ENCODE results near the gene AARSD1.
A peak's percentile ranks its signal among the peaks of the same experiment; 100 is the strongest.
"Not testable (repeated sequence)": the region's sequence is repeated elsewhere in the genome, so short reads cannot be mapped to it uniquely, and the experiment has no call there.

The AARSD1 gene

DNA sequence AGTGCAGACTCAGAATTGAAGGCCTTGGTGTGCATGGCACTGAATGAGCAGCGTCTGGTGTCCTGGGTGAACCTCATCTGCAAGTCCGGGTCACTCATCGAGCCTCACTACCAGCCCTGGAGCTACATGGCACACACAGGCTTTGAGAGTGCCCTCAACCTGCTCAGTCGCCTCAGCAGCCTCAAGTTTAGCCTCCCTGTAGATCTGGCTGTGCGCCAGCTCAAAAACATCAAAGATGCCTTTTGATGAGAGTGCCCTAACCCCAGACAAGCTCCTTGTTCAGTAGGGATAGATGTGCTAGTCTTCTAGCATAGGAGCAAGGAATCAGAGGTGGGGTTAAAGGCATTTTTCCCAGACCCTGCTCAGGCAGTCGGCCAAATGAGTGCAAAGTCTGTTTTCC lies 27.2 kb upstream of the AARSD1 start:
- H3K4me1 Mint-ChIP-seq, result no peaks in the 10 kb centered on the region

DNA sequence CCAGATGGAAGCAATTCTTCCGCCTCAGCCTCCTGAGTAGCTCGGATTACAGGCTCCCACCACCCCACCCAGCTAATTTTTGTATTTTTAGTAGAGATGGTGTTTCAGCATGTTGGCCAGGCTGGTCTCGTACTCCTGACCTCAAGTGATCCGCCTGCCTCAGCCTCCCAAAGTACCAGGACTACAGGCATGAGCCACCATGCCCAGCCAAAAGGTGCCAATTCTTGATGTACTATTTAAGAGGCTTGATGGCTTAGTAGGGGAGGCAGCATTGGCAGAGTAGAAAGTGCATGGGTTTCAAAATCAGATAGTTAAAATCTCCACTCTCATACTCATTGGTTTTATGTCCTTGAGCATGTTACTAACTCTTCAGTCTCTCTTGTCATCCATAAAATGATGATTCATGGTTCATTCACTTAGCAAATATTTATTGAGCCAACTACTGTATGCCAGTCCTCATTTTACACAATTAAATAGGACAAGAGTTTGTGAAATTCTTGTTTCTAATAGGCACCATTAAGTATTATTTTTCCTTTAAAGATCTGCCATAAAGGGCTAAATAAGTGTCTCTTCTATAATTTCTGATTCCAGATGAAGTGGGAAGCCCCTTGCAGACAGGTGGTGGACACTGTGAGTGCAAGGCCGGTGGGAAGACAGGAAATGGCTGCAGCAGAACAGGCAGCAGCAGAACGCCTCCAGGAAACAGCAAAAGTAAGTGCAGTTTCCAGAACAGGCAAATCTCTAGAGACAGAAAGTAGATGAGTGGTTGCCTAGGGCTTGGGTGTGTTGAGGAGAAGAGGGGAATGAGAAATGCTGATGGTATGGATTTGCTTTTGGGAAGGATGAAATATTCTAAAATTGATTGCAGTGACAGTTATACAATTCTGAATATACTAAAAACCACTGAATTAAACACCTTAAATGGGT lies 25.7 kb upstream of the AARSD1 start:
- Mint-ChIP-seq H3K4me1 (peaks cover 10% of the 10 kb centered on the region), H3K27me3 (no peaks in the 10 kb centered on the region), H3K36me3 (peaks cover 19% of the 10 kb centered on the region), H3K4me3 (no peak overlapping the region), H3K27ac (peak overlapping the region; percentile 23), H3K9me3 (no peaks in the 10 kb centered on the region)

More for the DNA sequence above, 27.2 kb upstream of the AARSD1 start:
- H3K36me3 Mint-ChIP-seq, result peaks cover 17% of the 10 kb centered on the region
- no peaks in the 10 kb centered on the region for H3K9me3 Mint-ChIP-seq
- no peaks in the 10 kb centered on the region for H3K27me3 Mint-ChIP-seq
- no peak overlapping the region for H3K4me3 Mint-ChIP-seq
- no peak overlapping the region for H3K27ac Mint-ChIP-seq

DNA sequence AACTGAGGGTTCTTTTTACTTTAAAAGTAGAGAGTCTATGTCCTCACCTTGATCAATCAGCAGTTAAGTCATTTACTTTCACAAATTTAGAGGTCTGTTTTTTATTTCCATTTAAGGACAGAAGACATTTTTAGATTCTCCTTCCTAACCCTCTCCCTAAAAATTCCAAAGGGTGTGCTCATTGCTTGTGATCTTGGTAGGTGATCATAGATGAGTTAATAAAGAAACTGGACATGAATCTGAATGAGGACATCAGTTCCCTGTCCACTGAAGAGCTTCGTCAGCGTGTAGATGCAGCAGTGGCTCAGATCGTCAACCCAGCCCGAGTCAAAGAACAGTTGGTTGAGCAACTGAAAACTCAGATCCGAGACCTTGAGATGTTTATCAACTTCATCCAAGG lies 24.9 kb upstream of the AARSD1 start:
- H3K27me3 Mint-ChIP-seq, result no peaks in the 10 kb centered on the region
- H3K27ac Mint-ChIP-seq, result no peak overlapping the region
- H3K4me1 Mint-ChIP-seq, result peaks cover 13% of the 10 kb centered on the region
- H3K9me3 Mint-ChIP-seq, result no peaks in the 10 kb centered on the region
- H3K36me3 Mint-ChIP-seq, result peaks cover 19% of the 10 kb centered on the region
- H3K4me3 Mint-ChIP-seq, result no peak overlapping the region

DNA sequence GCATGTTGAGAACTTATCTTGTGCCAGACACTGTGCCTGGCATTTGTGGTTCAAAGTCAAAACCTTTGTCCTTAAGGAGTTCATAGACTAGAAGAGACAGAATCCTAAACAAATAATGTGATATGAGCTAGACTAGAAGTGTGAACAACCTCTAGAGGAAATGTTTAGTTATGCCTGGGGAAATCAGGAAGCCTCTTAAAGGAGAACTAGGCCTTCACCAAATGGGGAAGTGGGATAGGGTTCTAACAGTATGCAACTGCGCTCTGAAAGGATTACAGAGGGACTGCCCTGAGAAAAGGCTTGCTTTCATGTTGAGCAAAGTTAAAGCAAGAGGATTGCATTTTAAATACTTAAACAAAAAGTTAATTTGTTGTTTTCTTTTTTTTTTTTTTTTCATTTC lies 21.0 kb upstream of the AARSD1 start:
- Mint-ChIP-seq H3K9me3 (no peaks in the 10 kb centered on the region), H3K27ac (no peak overlapping the region), H3K36me3 (peaks cover 17% of the 10 kb centered on the region), H3K27me3 (no peaks in the 10 kb centered on the region), H3K4me1 (peaks cover 34% of the 10 kb centered on the region), H3K4me3 (no peak overlapping the region)

DNA sequence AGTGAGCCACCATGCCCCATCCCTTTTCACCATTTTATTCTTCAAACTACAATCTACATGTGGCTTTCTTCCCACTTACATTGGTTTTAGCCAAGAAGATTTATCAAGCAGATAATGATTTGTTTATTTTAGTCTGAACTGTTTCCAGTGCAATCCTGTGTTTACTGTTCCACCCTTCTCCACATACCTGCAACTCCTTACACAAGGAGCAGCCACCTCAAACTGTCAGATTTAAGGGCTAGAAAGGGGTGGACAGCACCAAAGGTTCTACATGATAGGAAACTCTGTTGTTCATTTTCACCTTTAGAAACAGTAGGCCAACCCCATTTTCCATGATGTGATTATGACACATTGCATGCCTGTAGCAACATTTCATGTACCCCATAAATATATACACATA lies 18.0 kb upstream of the AARSD1 start:
- Mint-ChIP-seq H3K4me3 (peak overlapping the region; percentile 96), H3K36me3 (peaks cover 8% of the 10 kb centered on the region), H3K9me3 (no peaks in the 10 kb centered on the region), H3K4me1 (peaks cover 44% of the 10 kb centered on the region), H3K27ac (peak overlapping the region; percentile 68), H3K27me3 (no peaks in the 10 kb centered on the region)

DNA sequence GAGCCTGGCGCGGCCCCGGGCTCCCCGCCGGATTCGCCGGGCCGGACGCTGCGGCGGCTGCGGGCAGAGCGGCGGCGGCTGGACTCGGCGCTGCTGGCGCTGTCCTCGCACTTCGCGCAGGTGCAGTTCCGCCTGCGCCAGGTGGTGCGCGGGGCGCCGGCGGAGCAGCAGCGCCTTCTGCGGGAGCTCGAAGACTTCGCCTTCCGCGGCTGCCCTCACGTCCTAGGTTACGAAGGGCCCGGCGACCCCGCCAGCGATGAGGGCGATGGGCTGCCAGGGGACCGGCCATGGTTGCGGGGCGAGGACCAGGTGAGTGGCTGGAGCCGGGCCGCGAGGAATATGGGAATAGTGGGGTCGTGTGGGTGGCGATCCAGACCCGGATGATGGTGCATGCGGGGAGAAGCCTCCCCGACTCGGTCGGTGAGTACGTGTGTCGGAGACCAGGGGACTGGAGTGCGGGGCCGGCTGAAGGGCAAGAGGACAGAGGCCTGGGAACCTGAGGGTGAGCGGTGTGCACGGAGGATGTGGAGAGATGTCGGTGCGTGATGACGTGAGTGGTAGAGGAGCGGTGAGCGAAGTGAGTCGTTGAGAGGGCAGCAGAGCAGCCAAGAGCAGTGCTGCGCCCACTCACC lies 16.6 kb upstream of the AARSD1 start:
- Mint-ChIP-seq H3K4me3 (peak overlapping the region; percentile 96), H3K4me1 (peaks cover 43% of the 10 kb centered on the region), H3K9me3 (no peaks in the 10 kb centered on the region), H3K27ac (peak overlapping the region; percentile 90), H3K36me3 (peaks cover 8% of the 10 kb centered on the region), H3K27me3 (no peaks in the 10 kb centered on the region)

DNA sequence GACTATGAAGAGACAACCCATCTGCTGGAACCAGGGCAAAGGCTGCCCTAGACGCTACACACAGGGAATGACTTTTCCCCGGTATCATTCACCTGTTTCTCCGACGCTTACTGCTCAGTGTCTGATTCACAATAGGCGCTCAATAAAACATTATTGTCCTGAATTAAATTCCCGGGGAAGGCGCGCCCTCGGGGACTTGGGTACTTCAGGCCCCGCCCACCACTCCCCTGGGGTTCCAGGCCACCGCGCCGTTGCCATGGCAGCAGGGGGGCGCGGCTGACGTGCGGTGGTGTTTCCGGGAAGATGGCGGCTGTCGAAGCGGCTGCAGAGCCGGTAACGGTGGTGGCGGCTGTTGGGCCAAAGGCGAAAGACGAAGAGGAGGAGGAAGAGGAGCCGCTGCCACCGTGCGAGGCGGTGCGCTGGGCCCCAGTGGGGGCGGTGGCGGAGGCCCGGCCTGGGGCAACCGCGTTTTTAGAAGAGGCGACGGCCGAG lies 16.1 kb upstream of the AARSD1 start, which contains the start of gene RUNDC1:
RUNDC1 (plus strand) TSS at position 292 of the 492 bp plus-strand sequence; CDS start at position 304, 12 bp downstream.
- Mint-ChIP-seq H3K4me3 (peak within 1 kb of the TSS; percentile 99), H3K27ac (peak within 1 kb of the TSS; percentile 99), H3K9me3 (no peaks in the 10 kb centered on the region), H3K27me3 (no peaks in the 10 kb centered on the region), H3K36me3 (peaks cover 8% of the 10 kb centered on the region), H3K4me1 (peaks cover 38% of the 10 kb centered on the region)

DNA sequence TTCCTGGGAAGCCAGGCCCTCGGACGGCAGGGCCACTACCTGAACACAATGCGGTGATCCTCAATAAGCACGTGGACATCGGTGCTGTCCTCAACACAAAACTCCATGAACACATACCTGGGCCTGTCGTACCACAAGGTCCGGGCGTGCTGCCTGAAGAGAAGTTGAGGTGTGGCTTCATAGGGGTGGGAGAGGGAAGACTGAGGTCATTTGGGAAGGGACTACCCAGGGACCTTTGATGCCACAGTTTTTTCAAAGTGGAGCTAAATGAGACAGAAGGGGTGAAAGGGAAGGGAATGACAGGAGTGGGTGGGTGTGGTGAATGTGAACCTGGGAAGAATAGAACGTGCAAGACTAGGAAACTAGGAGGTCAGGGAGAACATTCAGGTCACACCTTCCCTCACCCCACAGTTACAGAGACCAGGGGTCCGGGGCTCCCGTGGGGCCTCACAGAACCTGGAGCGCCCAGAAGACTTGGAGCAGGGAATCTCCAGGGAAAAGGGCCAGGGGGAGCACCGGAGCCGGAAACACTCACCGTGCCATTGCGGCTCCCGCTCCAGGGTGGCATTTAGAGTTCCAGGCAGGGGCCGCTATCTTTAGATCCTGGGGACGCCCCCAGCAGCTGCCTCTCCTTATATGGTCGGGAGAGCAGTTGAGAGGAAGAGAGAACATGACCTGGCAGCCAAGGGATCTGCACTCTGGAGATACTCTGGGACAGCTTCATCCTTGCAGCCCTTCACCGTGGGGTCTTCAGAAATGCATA lies 15.4 kb upstream of the AARSD1 start, which contains the start of gene PTGES3L:
PTGES3L (minus strand) TSS at position 570 of the 763 bp plus-strand sequence; CDS start at position 543, 27 bp downstream.
- H3K4me3 Mint-ChIP-seq, result peak within 1 kb of the TSS; percentile 99

DNA sequence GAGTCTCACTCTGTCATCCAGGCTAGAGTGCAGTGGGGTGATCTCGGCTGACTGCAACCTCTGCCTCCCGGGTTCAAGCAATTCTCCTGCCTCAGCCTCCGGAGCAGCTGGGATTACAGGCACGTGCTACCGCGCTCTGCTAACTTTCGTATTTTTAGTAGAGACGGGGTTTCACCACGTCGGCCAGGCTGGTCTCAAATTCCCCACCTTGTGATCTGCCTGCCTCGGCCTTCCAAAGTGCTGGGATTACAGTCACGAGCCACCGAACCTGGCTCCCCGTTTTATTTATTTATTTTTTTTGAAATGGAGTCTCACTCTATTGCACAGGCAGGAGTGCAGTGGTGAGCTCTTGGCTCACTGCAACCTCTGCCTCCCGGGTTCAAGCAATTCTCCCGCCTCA lies 11.4 kb upstream of the AARSD1 start:
- H3K27me3 Mint-ChIP-seq, H3K27ac Mint-ChIP-seq, H3K36me3 Mint-ChIP-seq, H3K4me3 Mint-ChIP-seq, H3K9me3 Mint-ChIP-seq: not testable (repeated sequence)
- peaks cover 14% of the 10 kb centered on the region for H3K4me1 Mint-ChIP-seq

More for the DNA sequence above, 15.4 kb upstream of the AARSD1 start, which contains the start of gene PTGES3L:
- H3K9me3 Mint-ChIP-seq, result no peaks in the 10 kb centered on the region
- no peaks in the 10 kb centered on the region for H3K27me3 Mint-ChIP-seq
- H3K36me3 Mint-ChIP-seq, result peaks cover 6% of the 10 kb centered on the region
- H3K4me1 Mint-ChIP-seq, result peaks cover 34% of the 10 kb centered on the region
- H3K27ac Mint-ChIP-seq, result peak within 1 kb of the TSS; percentile 99

DNA sequence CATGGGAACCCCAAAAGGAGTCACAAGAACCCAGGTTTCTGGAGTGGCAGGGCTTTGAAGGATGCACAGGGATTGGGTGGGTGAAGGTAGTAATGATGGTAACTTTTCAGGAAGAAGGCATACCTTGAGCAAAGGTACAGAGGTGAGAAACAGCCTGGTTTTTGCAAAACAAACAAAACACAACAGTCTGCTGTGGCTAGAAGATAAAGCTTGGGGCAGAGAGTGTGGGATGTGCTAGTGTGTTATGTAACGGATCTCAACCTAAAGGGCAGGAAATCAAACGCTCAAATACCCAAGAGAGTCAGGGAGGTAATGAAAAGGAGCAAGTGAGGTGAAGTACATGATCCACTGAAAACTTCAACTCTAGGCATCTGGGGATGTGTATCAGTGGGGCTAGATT lies 11.0 kb upstream of the AARSD1 start:
- H3K4me1 Mint-ChIP-seq, result peaks cover 11% of the 10 kb centered on the region
- no peaks in the 10 kb centered on the region for H3K27me3 Mint-ChIP-seq
- H3K9me3 Mint-ChIP-seq, result no peaks in the 10 kb centered on the region
- H3K4me3 Mint-ChIP-seq, result no peak overlapping the region
- H3K27ac Mint-ChIP-seq, result no peak overlapping the region
- H3K36me3 Mint-ChIP-seq, result no peaks in the 10 kb centered on the region

DNA sequence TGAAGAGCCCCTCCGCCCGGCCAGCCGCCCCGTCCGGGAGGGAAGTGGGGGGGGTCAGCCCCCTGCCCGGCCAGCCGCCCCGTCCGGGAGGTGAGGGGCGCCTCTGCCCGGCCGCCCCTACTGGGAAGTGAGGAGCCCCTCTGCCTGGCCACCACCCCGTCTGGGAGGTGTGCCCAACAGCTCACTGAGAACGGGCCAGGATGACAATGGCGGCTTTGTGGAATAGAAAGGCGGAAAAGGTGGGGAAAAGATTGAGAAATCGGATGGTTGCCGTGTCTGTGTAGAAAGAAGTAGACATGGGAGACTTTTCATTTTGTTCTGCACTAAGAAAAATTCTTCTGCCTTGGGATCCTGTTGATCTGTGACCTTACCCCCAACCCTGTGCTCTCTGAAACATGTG lies 9.1 kb upstream of the AARSD1 start:
- not testable (repeated sequence) for H3K4me3 Mint-ChIP-seq, H3K27ac Mint-ChIP-seq, H3K36me3 Mint-ChIP-seq, H3K27me3 Mint-ChIP-seq, H3K4me1 Mint-ChIP-seq, H3K9me3 Mint-ChIP-seq

DNA sequence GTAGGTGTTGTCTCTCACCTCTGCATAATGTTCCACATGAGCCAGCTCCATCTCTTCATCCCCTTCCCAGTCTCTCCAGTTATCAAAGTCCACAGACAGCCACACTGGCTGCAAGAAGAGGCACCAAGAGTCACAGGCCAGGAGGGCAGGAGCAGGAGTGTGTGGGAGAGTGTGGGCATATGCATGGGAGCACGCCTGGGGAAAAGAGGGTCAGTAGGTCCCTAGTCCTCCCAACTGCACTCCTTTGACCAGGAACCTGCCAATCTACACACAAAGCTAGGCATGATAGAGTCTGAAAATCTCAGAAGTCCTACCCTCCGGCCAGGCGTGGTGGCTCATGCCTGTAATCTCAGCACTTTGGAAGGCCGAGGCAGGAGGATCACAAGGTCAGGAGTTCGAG lies 7.3 kb upstream of the AARSD1 start:
- Mint-ChIP-seq H3K9me3 (no peaks in the 10 kb centered on the region), H3K27ac (no peak overlapping the region), H3K27me3 (no peaks in the 10 kb centered on the region), H3K4me1 (no peaks in the 10 kb centered on the region), H3K36me3 (no peaks in the 10 kb centered on the region), H3K4me3 (no peak overlapping the region)

DNA sequence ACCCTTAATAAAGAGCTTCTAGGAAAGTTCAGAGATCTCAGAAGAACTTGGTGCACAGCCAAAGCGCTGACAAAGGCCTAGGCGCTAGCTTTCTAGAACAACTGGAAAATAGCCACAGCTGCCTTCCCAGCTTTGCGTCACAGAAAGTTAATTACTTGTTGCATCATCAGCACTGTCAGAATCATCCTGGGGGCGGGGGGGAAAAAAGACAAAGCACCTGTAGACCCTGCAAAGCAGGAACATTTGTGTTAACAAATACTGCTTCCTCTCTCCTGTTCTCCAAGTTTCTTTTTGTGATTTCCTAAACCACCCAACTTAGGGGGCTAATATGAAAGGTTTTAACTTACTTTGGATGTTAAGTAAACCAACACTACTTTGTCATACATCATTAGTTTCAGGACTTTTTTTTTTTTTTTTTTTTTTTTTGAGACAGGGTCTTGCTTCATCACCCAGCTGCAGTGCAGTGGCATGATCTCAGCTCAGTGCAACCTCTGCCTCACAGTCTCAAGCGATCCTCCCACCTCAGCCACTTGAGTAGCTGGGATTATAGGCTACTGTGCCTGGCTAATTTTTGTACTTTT lies 4.8 kb upstream of the AARSD1 start:
- Mint-ChIP-seq H3K4me3 (no peak overlapping the region), H3K36me3 (no peaks in the 10 kb centered on the region), H3K27me3 (no peaks in the 10 kb centered on the region), H3K9me3 (no peaks in the 10 kb centered on the region), H3K27ac (peak overlapping the region; percentile 65), H3K4me1 (peaks cover 5% of the 10 kb centered on the region)

DNA sequence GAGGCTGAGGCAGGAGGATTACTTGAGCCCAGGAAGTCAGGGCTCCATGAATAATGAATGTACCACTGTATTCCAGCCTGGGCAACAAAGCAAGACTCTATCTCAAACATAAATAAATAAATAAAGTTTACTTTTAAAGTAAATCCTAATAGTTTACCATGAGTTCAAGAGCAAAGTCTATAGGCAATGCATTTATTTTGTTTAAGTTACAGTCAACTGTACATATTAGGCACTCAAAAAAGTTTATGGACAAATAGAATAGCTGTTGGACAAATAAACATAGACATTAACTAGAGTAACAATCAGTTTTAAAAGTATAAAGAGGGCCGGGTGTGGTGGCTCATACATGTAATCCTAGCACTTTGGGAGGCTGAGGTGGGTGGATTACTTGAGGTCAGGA lies 3.7 kb upstream of the AARSD1 start:
- H3K27ac Mint-ChIP-seq, result no peak overlapping the region
- H3K4me1 Mint-ChIP-seq, result peaks cover 13% of the 10 kb centered on the region
- H3K4me3 Mint-ChIP-seq, result no peak overlapping the region
- H3K36me3 Mint-ChIP-seq, result peaks cover 5% of the 10 kb centered on the region
- H3K27me3 Mint-ChIP-seq, result no peaks in the 10 kb centered on the region
- H3K9me3 Mint-ChIP-seq, result no peaks in the 10 kb centered on the region

DNA sequence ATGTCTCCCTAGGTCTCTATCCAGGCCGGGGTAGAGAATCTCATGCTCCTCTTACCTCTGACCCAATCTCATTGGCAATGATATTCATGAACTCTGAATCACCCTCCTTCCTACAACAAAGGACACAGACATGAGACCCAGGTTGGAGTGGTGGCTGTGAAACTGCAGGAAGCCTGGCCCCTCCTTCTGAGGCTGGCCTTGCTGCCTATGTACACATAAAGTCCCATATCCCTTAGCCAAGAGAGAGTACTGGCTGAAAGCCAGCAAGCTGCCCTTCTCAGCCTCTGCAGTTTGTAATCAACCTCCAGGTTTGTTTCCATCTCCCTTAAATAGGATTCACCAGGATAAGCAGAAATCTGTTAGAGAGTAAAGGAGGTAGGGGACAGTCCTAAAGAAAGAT lies 10.6 kb downstream of the AARSD1 start:
- H3K4me1 Mint-ChIP-seq, result no peaks in the 10 kb centered on the region
- no peaks in the 10 kb centered on the region for H3K27me3 Mint-ChIP-seq
- peaks cover 26% of the 10 kb centered on the region for H3K36me3 Mint-ChIP-seq
- no peak overlapping the region for H3K27ac Mint-ChIP-seq
- H3K4me3 Mint-ChIP-seq, result no peak overlapping the region
- no peaks in the 10 kb centered on the region for H3K9me3 Mint-ChIP-seq

Measured in activated naive CD4-positive, alpha-beta T cell treated with anti-CD3 and anti-CD28 coated beads, Interleukin-2, amount 50 U/mL, for 24 hours (primary cell).